GM12892 (cell line): ENCODE results near the gene PIGS.

Experiments used
- DNase-seq: peaks from one replicate; pipeline ENCODE4 v3.0.0; 2011; ENCODE audit not compliant: insufficient read length
- FAIRE-seq: peaks from 2 replicates; lab custom pipeline; 2011; peaks lifted over from hg19 to GRCh38; lab: Jason Lieb, UNC
- POLR2A ChIP-seq: IDR thresholded peaks from 2 replicates; pipeline ENCODE4 v1.6.1; 2011; ENCODE audit warnings: low read depth, low read length, control low read depth
- POLR2AphosphoS5 ChIP-seq: IDR thresholded peaks from 2 replicates; pipeline ENCODE4 v1.6.1; 2011; ENCODE audit warnings: low read depth, low read length, control low read depth
- TAF1 ChIP-seq: IDR thresholded peaks from 2 replicates; pipeline ENCODE4 v1.6.1; 2011; ENCODE audit warnings: low read depth, mild to moderate bottlenecking, control low read depth, low read length, borderline replicate concordance

The PIGS gene

DNA sequence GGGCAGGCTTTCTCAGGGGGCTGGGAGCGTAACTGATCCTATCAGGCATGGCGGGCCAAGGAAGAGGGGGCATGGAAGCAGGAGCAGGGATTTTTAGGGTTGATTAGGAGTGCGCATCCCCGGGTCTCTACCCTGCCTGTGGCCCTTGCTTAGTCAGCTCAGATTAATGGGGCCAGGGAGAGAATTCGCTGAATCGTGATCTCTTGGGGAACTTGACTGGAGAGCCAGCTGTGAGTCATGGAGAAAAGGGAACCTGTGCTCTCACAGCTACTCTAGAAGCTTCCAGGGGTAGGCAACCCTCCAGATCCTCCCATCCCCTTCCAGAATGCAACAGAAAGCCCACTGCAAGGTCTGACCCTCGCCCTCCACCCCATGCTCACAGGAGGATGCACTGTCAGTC, 61.5 kb downstream of the PIGS start:
- no peak for TF ChIP-seq TAF1
- no peak for TF ChIP-seq POLR2AphosphoS5
- TF ChIP-seq POLR2A: no peak
- no peak for DNase-seq
- no peak for FAIRE-seq

DNA sequence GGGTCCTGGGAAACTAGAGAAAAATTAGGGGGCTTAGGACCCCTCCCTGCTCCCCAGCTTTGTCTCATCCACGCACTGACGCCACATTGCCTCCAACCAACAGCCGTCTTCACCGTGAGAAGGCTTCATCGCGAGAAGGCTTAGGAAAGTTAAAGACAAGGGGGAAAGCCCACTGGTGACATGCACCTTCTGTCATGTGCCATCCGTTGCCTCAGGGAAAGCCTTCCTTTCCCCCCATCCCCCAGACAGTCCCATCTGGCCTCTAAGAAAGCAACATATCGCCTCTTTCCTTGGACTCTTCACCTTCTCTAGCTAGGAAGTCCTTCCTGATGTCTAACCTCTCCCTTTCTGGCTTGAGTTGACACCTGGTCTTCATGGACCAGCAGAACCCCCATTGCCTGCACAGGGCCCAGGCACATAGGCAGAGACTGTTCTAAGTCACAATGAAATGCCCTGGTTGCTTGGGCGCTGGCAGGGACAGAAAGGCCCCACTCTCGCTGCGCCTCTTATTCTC, 63.1 kb downstream of the PIGS start:
- DNase-seq (no peak), FAIRE-seq (peak; percentile 27)
- TF ChIP-seq POLR2AphosphoS5: no peak
- TF ChIP-seq TAF1: no peak
- no peak for TF ChIP-seq POLR2A

DNA sequence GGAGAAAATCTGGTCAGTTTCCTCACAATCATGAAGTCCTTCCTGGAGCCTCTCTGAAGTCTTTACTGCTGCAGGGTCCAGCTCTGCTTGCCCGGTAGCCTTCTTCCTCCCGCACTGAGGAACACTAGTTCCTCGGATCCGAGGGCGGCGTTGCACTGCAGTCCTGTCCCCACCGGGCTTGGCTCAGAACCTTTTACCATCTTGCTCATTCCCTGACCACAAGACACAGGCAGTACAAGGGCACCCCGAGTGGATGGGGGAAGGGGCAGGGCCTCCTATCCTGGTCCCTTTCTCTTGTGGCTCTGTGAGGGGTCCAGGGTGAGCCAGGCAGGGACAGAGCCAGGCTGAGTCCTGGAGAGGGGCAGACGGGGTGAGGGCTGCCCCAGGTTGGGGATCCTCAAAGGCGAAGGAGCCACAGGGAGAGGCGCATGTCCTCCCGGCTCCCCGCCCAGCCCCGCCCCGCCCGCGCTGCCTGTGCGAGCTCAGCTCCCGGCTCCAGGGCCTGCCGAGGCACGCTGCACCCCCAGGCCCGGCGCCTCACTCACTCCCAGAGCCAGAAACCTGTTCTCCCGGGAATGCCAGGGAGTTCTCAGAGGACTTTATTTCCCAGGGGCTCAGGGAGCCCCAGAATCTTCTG, 63.6 kb downstream of the PIGS start:
- FAIRE-seq (no peak), DNase-seq (no peak)
- TF ChIP-seq POLR2AphosphoS5 (no peak), TAF1 (no peak), POLR2A (no peak)

DNA sequence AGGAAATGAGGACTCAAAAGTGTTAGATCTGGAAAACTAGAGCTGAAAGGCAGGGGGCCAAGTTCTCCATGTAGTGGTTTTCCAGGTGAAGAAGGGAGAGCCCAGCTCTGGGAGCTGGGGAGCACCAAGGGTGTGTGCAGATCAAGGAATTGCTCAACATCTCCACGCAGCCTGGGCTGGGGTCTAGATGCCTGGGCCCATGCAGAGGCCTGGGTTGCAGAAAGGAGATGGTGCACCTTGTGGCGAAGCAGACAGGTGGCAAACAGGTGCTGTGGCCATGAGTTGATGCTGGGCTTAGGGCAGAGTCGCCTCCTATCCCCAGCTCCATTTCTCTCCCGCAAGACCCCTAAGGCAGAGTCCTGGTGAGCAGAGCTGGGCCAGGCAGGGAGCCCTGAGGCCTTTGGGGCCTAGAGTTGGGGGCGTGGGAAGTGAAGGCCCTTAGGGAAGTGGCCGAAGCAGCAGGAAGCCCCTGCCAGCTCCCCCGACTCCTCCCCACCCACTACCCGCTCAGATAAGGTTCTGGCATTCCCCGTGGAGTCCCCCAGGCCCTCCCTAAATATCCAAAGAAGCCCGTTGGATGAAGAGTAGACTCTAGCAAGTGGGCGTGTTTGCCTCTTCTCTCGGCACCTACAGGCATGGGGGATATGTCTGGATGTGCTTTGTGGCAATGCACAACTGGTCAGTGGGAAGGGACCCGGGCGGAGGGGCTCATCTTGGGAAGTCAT, 64.4 kb downstream of the PIGS start:
- DNase-seq (no peak), FAIRE-seq (peak; percentile 42)
- TF ChIP-seq TAF1 (no peak), POLR2AphosphoS5 (no peak), POLR2A (no peak)

DNA sequence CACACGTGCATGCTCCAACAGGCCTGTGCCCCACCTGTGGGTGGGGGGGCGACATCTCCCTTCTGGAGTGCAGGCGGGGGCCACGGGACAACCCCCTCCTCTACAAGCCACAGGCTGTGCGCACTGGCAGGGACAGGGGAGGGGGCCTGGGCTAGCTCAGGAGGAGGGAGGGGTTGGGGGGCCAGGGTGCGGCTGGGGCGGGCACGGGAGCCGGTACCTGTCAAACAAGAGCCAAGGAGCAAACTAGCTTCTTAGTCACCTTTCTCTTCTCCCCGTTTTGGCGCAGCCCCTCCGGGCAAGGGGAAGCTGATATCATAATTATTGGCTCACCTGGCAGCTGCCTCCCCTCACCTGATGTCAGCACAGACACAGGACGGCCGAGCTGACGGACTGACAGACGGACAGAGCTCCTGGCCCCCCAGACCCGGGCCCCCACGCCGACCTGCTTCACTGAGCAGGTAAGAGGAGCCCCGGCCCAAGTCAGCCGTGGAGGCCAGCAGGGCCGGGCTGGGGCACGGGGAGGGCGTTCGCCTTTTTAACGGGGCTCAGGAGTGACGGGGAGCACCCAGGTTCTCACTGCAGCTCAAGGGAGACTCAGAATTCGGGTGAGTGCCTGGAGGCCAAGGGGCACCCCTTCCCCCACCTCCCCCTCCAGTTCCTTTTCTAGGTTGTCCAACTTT, 65.2 kb downstream of the PIGS start, which contains the start of gene FOXN1:
FOXN1 (plus strand) TSS at position 363 of the 680 bp plus-strand sequence. CDS start 17,622 bp downstream, outside the sequence.
- FAIRE-seq (no peak), DNase-seq (no peak)
- no peak for TF ChIP-seq POLR2A
- TF ChIP-seq TAF1: no peak
- TF ChIP-seq POLR2AphosphoS5: no peak

DNA sequence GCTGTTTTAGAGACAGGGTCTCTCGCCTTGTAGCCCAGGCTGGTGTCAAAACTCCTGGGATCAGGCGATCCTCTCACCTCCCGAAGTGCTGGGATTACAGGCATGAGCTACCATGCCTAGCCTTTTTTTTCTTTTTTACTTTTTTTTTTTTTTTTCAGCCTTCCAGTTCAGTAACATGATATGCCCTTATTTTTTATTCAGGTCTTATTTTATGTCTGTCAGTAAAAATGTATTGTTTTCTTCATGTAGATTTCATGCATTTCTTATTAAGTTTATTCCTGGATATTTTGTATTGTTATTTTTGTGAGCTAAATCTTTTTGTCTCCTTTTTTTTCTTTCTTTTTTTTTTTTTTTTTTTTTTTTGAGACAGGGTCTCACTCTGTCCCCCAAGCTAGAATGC, 67.9 kb downstream of the PIGS start:
- TF ChIP-seq TAF1 (no peak), POLR2A (no peak)
- FAIRE-seq (no peak), DNase-seq (no peak)
